Measurements from ENCODE around the gene CYP2U1. TPM values are rescaled to one million over a fixed set of nuclear protein-coding genes. Genes with fewer than 3 reads are reported as not detected.
A peak's percentile ranks its signal among the peaks of the same experiment; 100 is the strongest.
"Not testable (repeated sequence)": the region's sequence is repeated elsewhere in the genome, so short reads cannot be mapped to it uniquely, and the experiment has no call there.

CYP2U1 gene
- polyA plus RNA-seq, 1 donor, result 6.6 TPM

DNA sequence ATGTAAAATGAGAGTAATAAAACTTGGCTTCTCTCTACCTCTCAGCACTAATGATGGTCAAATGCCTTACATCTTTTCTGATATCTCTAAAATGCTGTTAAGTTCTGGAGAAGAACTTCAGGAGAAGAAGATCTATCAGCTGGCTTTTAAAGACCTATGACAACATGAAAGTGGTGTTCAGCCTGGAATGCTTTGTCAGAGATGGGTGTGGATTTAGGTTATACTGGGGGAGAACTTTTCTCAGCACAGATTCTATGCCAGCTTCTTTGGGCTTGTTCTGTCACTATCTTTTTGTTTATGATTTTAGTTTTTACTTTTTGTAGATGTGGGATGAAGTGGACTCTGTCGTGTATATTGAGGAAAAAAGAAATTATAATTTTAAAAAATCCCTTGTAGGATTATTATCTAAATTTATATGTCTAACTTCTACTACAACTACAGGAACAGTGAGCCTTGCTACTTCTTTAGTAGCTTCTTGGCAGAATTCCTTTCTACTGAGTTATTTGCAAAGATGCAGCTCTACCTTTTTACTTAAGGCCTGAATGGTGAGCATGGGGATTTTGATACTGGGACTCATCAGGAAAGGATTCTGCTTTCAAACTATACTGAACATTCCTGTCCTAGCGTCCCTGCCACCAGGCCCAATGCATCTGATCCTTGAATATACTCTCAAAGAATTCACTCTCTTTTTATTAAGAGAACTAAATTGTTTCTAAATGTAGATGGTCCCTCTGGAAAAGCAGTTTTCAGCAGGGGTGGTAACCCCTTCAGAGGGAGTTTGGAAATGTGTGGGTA, 19.6 kb downstream of the CYP2U1 start:
- H3K27me3 ChIP-seq (ENCODE audit: control insufficient read depth, insufficient read depth, low read length), result no peaks in the 10 kb centered on the region
- WGBS (ENCODE audit: insufficient coverage, low lambda C conversion rate), result 80% methylated on average over 1 of the region's 2 CpGs
- no peaks in the 10 kb centered on the region for H3K4me1 ChIP-seq (ENCODE audit: control insufficient read depth, insufficient read depth, low read length)
- no peak for DNase-seq
- no peaks in the 10 kb centered on the region for H3K9me3 ChIP-seq (ENCODE audit: control insufficient read depth, low read depth, low read length)
- H3K36me3 ChIP-seq (ENCODE audit: control insufficient read depth, insufficient read depth, low read length), result peaks cover 12% of the 10 kb centered on the region
- no peak overlapping the region for H3K27ac ChIP-seq (ENCODE audit: low read length)
- H3K4me3 ChIP-seq (ENCODE audit: low read length), result no peak overlapping the region

GRCh38 chr4:107951551-107951950, 20.2 kb downstream of the CYP2U1 start:
- Histone ChIP-seq H3K27ac (ENCODE audit: low read length) (no peak overlapping the region), H3K36me3 (ENCODE audit: control insufficient read depth, insufficient read depth, low read length) (peaks cover 12% of the 10 kb centered on the region), H3K4me3 (ENCODE audit: low read length) (no peak overlapping the region), H3K27me3 (ENCODE audit: control insufficient read depth, insufficient read depth, low read length) (no peaks in the 10 kb centered on the region), H3K9me3 (ENCODE audit: control insufficient read depth, low read depth, low read length) (peaks cover under 1% of the 10 kb centered on the region), H3K4me1 (ENCODE audit: control insufficient read depth, insufficient read depth, low read length) (no peaks in the 10 kb centered on the region)
- no peak for DNase-seq

DNA sequence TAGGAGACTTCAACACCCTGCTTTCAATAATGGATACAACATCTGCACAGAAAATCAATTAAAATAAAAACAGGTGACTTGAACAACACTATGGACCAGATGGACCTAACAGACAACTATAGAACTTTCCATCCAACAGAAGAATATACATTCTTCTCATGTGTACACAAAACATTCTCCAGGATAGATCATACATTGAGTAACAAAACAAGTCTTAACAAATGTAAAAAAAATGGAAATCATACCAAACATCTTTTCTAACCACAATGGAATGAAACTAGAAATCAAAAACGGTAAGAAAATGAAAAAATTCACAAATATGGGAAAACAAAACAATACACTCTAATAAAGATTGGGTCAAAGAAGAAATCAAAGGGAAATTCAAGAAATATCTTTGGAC, 24.7 kb downstream of the CYP2U1 start:
- Histone ChIP-seq H3K4me1 (ENCODE audit: control insufficient read depth, insufficient read depth, low read length) (no peaks in the 10 kb centered on the region), H3K27ac (ENCODE audit: low read length) (no peak overlapping the region), H3K36me3 (ENCODE audit: control insufficient read depth, insufficient read depth, low read length) (no peaks in the 10 kb centered on the region), H3K4me3 (ENCODE audit: low read length) (no peak overlapping the region), H3K27me3 (ENCODE audit: control insufficient read depth, insufficient read depth, low read length) (no peaks in the 10 kb centered on the region), H3K9me3 (ENCODE audit: control insufficient read depth, low read depth, low read length) (peaks cover 6% of the 10 kb centered on the region)
- no peak for DNase-seq
- 100% methylated on average over 1 of the region's 1 CpG for WGBS (ENCODE audit: insufficient coverage, low lambda C conversion rate)

DNA sequence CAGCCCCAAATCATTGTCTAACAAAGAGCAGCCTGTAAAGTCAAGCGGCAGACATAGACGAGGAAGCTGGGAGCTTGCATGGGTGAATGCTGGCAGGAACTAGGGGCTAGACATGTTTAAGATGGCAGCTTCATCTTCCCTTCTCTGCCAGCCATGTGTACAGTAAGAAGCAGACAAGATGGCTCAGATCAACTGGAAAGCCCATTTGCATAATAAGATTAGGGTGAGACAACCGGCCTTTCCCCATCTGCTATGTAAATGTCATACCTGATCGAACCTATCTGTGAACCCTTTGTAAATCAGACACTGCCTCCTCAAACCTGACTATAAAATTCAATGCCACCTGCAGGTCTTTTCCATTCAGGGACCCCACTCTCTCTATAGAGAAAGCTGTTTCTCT, 35.6 kb downstream of the CYP2U1 start:
- Histone ChIP-seq H3K36me3 (ENCODE audit: control insufficient read depth, insufficient read depth, low read length) (no peaks in the 10 kb centered on the region), H3K9me3 (ENCODE audit: control insufficient read depth, low read depth, low read length) (no peaks in the 10 kb centered on the region)
- WGBS (ENCODE audit: insufficient coverage, low lambda C conversion rate), result no CpG with 5 or more reads among the region's 4 CpGs

DNA sequence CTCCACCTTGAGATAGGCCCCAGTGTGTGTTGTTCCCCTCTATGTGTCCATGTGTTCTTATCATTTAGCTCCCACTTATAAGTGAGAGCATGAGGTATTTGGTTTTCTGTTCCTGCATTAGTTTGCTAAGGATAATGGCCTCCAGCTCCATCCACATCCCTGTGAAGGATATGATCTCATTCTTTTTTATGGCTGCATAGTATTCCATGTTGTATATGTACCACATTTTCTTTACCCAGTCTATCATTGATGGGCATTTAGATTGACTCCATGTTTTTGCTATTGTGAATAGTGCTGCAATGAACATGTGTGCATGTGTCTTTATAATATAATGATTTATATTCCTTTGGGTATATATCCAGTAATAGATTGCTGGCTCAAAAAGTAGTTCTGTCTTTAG, 36.2 kb downstream of the CYP2U1 start:
- not testable (repeated sequence) for H3K9me3 ChIP-seq (ENCODE audit: control insufficient read depth, low read depth, low read length); H3K36me3 ChIP-seq (ENCODE audit: control insufficient read depth, insufficient read depth, low read length); H3K4me3 ChIP-seq (ENCODE audit: low read length); H3K27ac ChIP-seq (ENCODE audit: low read length); H3K4me1 ChIP-seq (ENCODE audit: control insufficient read depth, insufficient read depth, low read length); H3K27me3 ChIP-seq (ENCODE audit: control insufficient read depth, insufficient read depth, low read length); DNase-seq

More for the DNA sequence above, 35.6 kb downstream of the CYP2U1 start:
- Histone ChIP-seq H3K4me3 (ENCODE audit: low read length) (no peak overlapping the region), H3K27ac (ENCODE audit: low read length) (no peak overlapping the region), H3K27me3 (ENCODE audit: control insufficient read depth, insufficient read depth, low read length) (no peaks in the 10 kb centered on the region), H3K4me1 (ENCODE audit: control insufficient read depth, insufficient read depth, low read length) (peaks cover 1% of the 10 kb centered on the region)
- no peak for DNase-seq

DNA sequence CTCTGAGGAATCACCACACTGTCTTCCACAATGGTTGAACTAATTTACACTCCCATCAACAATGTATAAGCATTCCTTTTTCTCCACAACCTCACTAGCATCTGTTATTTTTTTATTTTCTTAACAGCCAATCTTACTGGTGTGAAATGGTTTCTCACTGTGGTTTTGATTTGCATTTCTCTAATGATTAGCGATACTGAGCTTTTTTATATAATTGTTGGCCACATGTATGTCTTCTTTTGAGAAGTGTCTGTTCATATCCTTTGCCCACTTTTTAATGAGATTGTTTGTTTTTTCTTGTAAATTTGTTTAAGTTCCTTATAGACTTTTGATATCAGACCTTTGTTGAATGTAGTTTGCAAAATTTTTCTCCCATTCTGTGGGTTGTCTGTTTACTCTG, 36.6 kb downstream of the CYP2U1 start:
- H3K4me3 ChIP-seq (ENCODE audit: low read length); H3K27ac ChIP-seq (ENCODE audit: low read length); H3K36me3 ChIP-seq (ENCODE audit: control insufficient read depth, insufficient read depth, low read length); DNase-seq; H3K27me3 ChIP-seq (ENCODE audit: control insufficient read depth, insufficient read depth, low read length); H3K9me3 ChIP-seq (ENCODE audit: control insufficient read depth, low read depth, low read length); H3K4me1 ChIP-seq (ENCODE audit: control insufficient read depth, insufficient read depth, low read length): not testable (repeated sequence)
- 100% methylated on average over 1 of the region's 1 CpG for WGBS (ENCODE audit: insufficient coverage, low lambda C conversion rate)

- Histone ChIP-seq H3K4me1 (ENCODE audit: control insufficient read depth, insufficient read depth, low read length) (peaks cover 14% of the 10 kb centered on the region), H3K9me3 (ENCODE audit: control insufficient read depth, low read depth, low read length) (no peaks in the 10 kb centered on the region), H3K36me3 (ENCODE audit: control insufficient read depth, insufficient read depth, low read length) (no peaks in the 10 kb centered on the region), H3K27me3 (ENCODE audit: control insufficient read depth, insufficient read depth, low read length) (no peaks in the 10 kb centered on the region), H3K4me3 (ENCODE audit: low read length) (no peak overlapping the region), H3K27ac (ENCODE audit: low read length) (no peak overlapping the region)
- 89% methylated on average over 5 of the region's 12 CpGs for WGBS (ENCODE audit: insufficient coverage, low lambda C conversion rate)
- DNase-seq, result no peak
These were observed 38.9 kb downstream of the CYP2U1 start for GRCh38 chr4:107970063-107970798.

- DNase-seq, result peak; percentile 69 to 84
- H3K27ac ChIP-seq (ENCODE audit: low read length), result peak overlapping the region; percentile 85
These were observed 41.3 kb downstream of the CYP2U1 start for GRCh38 chr4:107972605-107973004.

GRCh38 chr4:107974523-107974922, 43.2 kb downstream of the CYP2U1 start:
- no peaks in the 10 kb centered on the region for H3K9me3 ChIP-seq (ENCODE audit: control insufficient read depth, low read depth, low read length)
- H3K36me3 ChIP-seq (ENCODE audit: control insufficient read depth, insufficient read depth, low read length), result no peaks in the 10 kb centered on the region
- WGBS (ENCODE audit: insufficient coverage, low lambda C conversion rate), result no CpG with 5 or more reads among the region's 3 CpGs

More at GRCh38 chr4:107972605-107973004, 41.3 kb downstream of the CYP2U1 start:
- Histone ChIP-seq H3K4me3 (ENCODE audit: low read length) (no peak overlapping the region), H3K27me3 (ENCODE audit: control insufficient read depth, insufficient read depth, low read length) (no peaks in the 10 kb centered on the region), H3K4me1 (ENCODE audit: control insufficient read depth, insufficient read depth, low read length) (peaks cover 14% of the 10 kb centered on the region), H3K36me3 (ENCODE audit: control insufficient read depth, insufficient read depth, low read length) (no peaks in the 10 kb centered on the region), H3K9me3 (ENCODE audit: control insufficient read depth, low read depth, low read length) (no peaks in the 10 kb centered on the region)

GRCh38 chr4:107977482-107977881, 46.1 kb downstream of the CYP2U1 start:
- Histone ChIP-seq H3K27me3 (ENCODE audit: control insufficient read depth, insufficient read depth, low read length) (no peaks in the 10 kb centered on the region), H3K36me3 (ENCODE audit: control insufficient read depth, insufficient read depth, low read length) (no peaks in the 10 kb centered on the region), H3K4me1 (ENCODE audit: control insufficient read depth, insufficient read depth, low read length) (peaks cover 10% of the 10 kb centered on the region), H3K9me3 (ENCODE audit: control insufficient read depth, low read depth, low read length) (peaks cover 7% of the 10 kb centered on the region), H3K27ac (ENCODE audit: low read length) (no peak overlapping the region), H3K4me3 (ENCODE audit: low read length) (no peak overlapping the region)
- DNase-seq, result no peak
- 96% methylated on average over 4 of the region's 4 CpGs for WGBS (ENCODE audit: insufficient coverage, low lambda C conversion rate)

More at GRCh38 chr4:107974523-107974922, 43.2 kb downstream of the CYP2U1 start:
- H3K4me3 ChIP-seq (ENCODE audit: low read length), result no peak overlapping the region
- no peaks in the 10 kb centered on the region for H3K27me3 ChIP-seq (ENCODE audit: control insufficient read depth, insufficient read depth, low read length)
- H3K27ac ChIP-seq (ENCODE audit: low read length), result no peak overlapping the region
- H3K4me1 ChIP-seq (ENCODE audit: control insufficient read depth, insufficient read depth, low read length), result peaks cover 14% of the 10 kb centered on the region
- DNase-seq, result no peak
